Activated CD4-positive, alpha-beta memory T cell treated with anti-CD3 and anti-CD28 coated beads for 36 hours (primary cell): ENCODE data around the gene METTL5. TPM values are rescaled to one million over a fixed set of nuclear protein-coding genes. Genes with fewer than 3 reads are reported as not detected.
A peak's percentile ranks its signal among the peaks of the same experiment; 100 is the strongest.

Experiments
- CTCF ChIA-PET: fragments of 350-600 bp; sonication (Branson Sonifier 250); formaldehyde crosslinking; loops from one replicate; lab custom pipeline; 2021; ENCODE audit warnings: antibody characterized with exemption, inconsistent platforms; lab: Charles Lee
- POLR2A ChIA-PET: fragments of 350-600 bp; sonication (Branson Sonifier 250); formaldehyde crosslinking; loops from one replicate; lab custom pipeline; 2021; ENCODE audit warnings: antibody characterized with exemption; lab: Charles Lee
- DNase-seq: peaks from one replicate; pipeline ENCODE4 v3.0.0-alpha.2; 2020
- H3K27ac Mint-ChIP-seq: one replicate; pipeline ENCODE4 v1.8.0; 2021; ENCODE audit warnings: mixed read lengths
- H3K27me3 Mint-ChIP-seq: one replicate; pipeline ENCODE4 v1.8.0; 2021; ENCODE audit warnings: mixed read lengths
- H3K36me3 Mint-ChIP-seq: one replicate; pipeline ENCODE4 v1.8.0; 2021; ENCODE audit warnings: mixed read lengths
- H3K4me1 Mint-ChIP-seq: one replicate; pipeline ENCODE4 v1.8.0; 2021; ENCODE audit warnings: low read depth, mixed read lengths
- H3K4me3 Mint-ChIP-seq: one replicate; pipeline ENCODE4 v1.8.0; 2021; ENCODE audit warnings: mild to moderate bottlenecking, mixed read lengths
- H3K9me3 Mint-ChIP-seq: one replicate; pipeline ENCODE4 v1.8.0; 2021; ENCODE audit warnings: mixed read lengths
- intact Hi-C: fragments of 100-400 bp; cut with micrococcal nuclease; formaldehyde crosslinking; loops from one replicate; pipeline ENCODE4 v1.15.1; 2023
- total RNA-seq, 2 experiments: library from RNA; stranded (reverse); gene quantifications; one replicate each; pipeline ENCODE4 v1.2.3, GENCODE V29; 2021

The METTL5 gene
- total RNA-seq, 2 experiments from 2014 or later = 109 to 110 TPM

GRCh38 chr2:169806586-169806985 is 18.1 kb downstream of the METTL5 start:
- no peak overlapping the region for H3K4me3 Mint-ChIP-seq
- ChIA-PET CTCF (interaction anchor here (0.9 kb wide), 1 partner anchor 18 kb away, joined by 4 read pairs; the partner anchor contains the start of gene METTL5), POLR2A (no interaction called here)
- H3K36me3 Mint-ChIP-seq = peaks cover 49% of the 10 kb centered on the region
- no peak overlapping the region for H3K27ac Mint-ChIP-seq
- peaks cover 12% of the 10 kb centered on the region for H3K4me1 Mint-ChIP-seq
- H3K9me3 Mint-ChIP-seq = no peaks in the 10 kb centered on the region
- H3K27me3 Mint-ChIP-seq = no peaks in the 10 kb centered on the region
- no peak for DNase-seq
- intact Hi-C loops = no loop called here

GRCh38 chr2:169803480-169803879 is 21.2 kb downstream of the METTL5 start:
- intact Hi-C loops = no loop called here
- Mint-ChIP-seq H3K27ac (no peak overlapping the region), H3K9me3 (no peaks in the 10 kb centered on the region), H3K4me1 (peaks cover 21% of the 10 kb centered on the region), H3K36me3 (peaks cover 34% of the 10 kb centered on the region), H3K4me3 (no peak overlapping the region), H3K27me3 (no peaks in the 10 kb centered on the region)
- CTCF ChIA-PET = interaction anchor here (0.8 to 1.2 kb wide), 4 partner anchors 22 to 73 kb away, joined by 3 read pairs; no protein-coding TSS in a partner anchor
- POLR2A ChIA-PET = interaction anchor here (0.6 to 1.5 kb wide), 2 partner anchors 21 to 923 kb away, joined by 4 read pairs; partner anchors contain the start of gene METTL5
- DNase-seq = no peak

GRCh38 chr2:169798718-169799592 is 25.8 kb downstream of the METTL5 start, which contains the start of gene SSB:
SSB (plus strand) TSS chr2:169798871; CDS start chr2:169800961, 2,090 bp downstream.
- Mint-ChIP-seq H3K36me3 (peaks cover 12% of the 10 kb centered on the region), H3K4me1 (peaks cover 25% of the 10 kb centered on the region), H3K27me3 (peaks cover 2% of the 10 kb centered on the region), H3K27ac (peak within 1 kb of the TSS; percentile 90), H3K9me3 (no peaks in the 10 kb centered on the region), H3K4me3 (peak within 1 kb of the TSS; percentile 87)
- peak; percentile 98 for DNase-seq
- intact Hi-C loops = loop anchor here (1.0 to 2.0 kb wide), 7 partner anchors 28 to 320 kb away; partner anchors contain the start of genes BBS5, CFAP210, FASTKD1 and KLHL23
- POLR2A ChIA-PET = interaction anchor here (1.0 to 1.7 kb wide), 8 partner anchors 14 to 227 kb away, joined by 3 to 9 read pairs (median 3); partner anchors contain the start of genes CFAP210, METTL5, PHOSPHO2 and UBR3
- CTCF ChIA-PET = interaction anchor here (0.7 to 1.2 kb wide), 2 partner anchors 29 to 1564 kb away, joined by 3 to 5 read pairs; partner anchors contain the start of gene UBR3

GRCh38 chr2:169798397-169798717 is 26.3 kb downstream of the METTL5 start:
- ChIA-PET POLR2A (interaction anchor here (1.0 to 1.7 kb wide), 8 partner anchors 14 to 226 kb away, joined by 3 to 9 read pairs (median 3); partner anchors contain the start of genes CFAP210, METTL5, PHOSPHO2 and UBR3), CTCF (interaction anchor here (0.6 to 0.7 kb wide), 2 partner anchors 180 to 1563 kb away, joined by 3 read pairs; no protein-coding TSS in a partner anchor)
- Mint-ChIP-seq H3K27me3 (peaks cover 2% of the 10 kb centered on the region), H3K27ac (peak overlapping the region; percentile 90), H3K4me3 (peak overlapping the region; percentile 87), H3K4me1 (peaks cover 25% of the 10 kb centered on the region), H3K9me3 (no peaks in the 10 kb centered on the region), H3K36me3 (peaks cover 12% of the 10 kb centered on the region)
- intact Hi-C loops = loop anchor here (1.0 to 2.0 kb wide), 7 partner anchors 28 to 319 kb away; partner anchors contain the start of genes BBS5, CFAP210, FASTKD1 and KLHL23
- no peak for DNase-seq

GRCh38 chr2:169797601-169798000 is 27.1 kb downstream of the METTL5 start:
- ChIA-PET POLR2A (interaction anchor here (1.7 kb wide), 1 partner anchor 104 kb away, joined by 4 read pairs; the partner anchor contains the start of genes CFAP210 and PHOSPHO2), CTCF (interaction anchor here (0.6 kb wide), 1 partner anchor 180 kb away, joined by 3 read pairs; no protein-coding TSS in a partner anchor)
- Mint-ChIP-seq H3K4me1 (peaks cover 22% of the 10 kb centered on the region), H3K27ac (no peak overlapping the region), H3K9me3 (no peaks in the 10 kb centered on the region), H3K27me3 (peaks cover 2% of the 10 kb centered on the region), H3K4me3 (no peak overlapping the region), H3K36me3 (peaks cover 12% of the 10 kb centered on the region)
- intact Hi-C loops = no loop called here
- DNase-seq = no peak

GRCh38 chr2:169796441-169796840 is 28.3 kb downstream of the METTL5 start:
- Mint-ChIP-seq H3K9me3 (no peaks in the 10 kb centered on the region), H3K27ac (no peak overlapping the region), H3K36me3 (peaks cover 3% of the 10 kb centered on the region), H3K4me3 (no peak overlapping the region), H3K27me3 (peaks cover 4% of the 10 kb centered on the region), H3K4me1 (peaks cover 13% of the 10 kb centered on the region)
- ChIA-PET POLR2A (no interaction called here), CTCF (no interaction called here)
- no peak for DNase-seq
- intact Hi-C loops = no loop called here

- POLR2A ChIA-PET = interaction anchor here (0.6 to 1.1 kb wide), 2 partner anchors 33 to 58 kb away, joined by 3 to 4 read pairs; no protein-coding TSS in a partner anchor
- H3K27me3 Mint-ChIP-seq = peaks cover 4% of the 10 kb centered on the region
- no peaks in the 10 kb centered on the region for H3K9me3 Mint-ChIP-seq
- CTCF ChIA-PET = interaction anchor here (1.0 to 2.0 kb wide), 2 partner anchors 29 to 241 kb away, joined by 3 to 7 read pairs; partner anchors contain the start of gene METTL5
- DNase-seq = no peak
- H3K4me1 Mint-ChIP-seq = peaks cover 7% of the 10 kb centered on the region
- no peak overlapping the region for H3K4me3 Mint-ChIP-seq
- H3K36me3 Mint-ChIP-seq = no peaks in the 10 kb centered on the region
- intact Hi-C loops = no loop called here
- no peak overlapping the region for H3K27ac Mint-ChIP-seq
Measured at GRCh38 chr2:169795181-169795580, 29.5 kb downstream of the METTL5 start.

- Mint-ChIP-seq H3K4me3 (no peak overlapping the region), H3K4me1 (peaks cover 5% of the 10 kb centered on the region), H3K27me3 (peaks cover 23% of the 10 kb centered on the region), H3K9me3 (no peaks in the 10 kb centered on the region), H3K27ac (no peak overlapping the region), H3K36me3 (no peaks in the 10 kb centered on the region)
- POLR2A ChIA-PET = no interaction called here
- CTCF ChIA-PET = interaction anchor here (1.3 kb wide), 1 partner anchor 260 kb away, joined by 4 read pairs; no protein-coding TSS in a partner anchor
- intact Hi-C loops = no loop called here
- no peak for DNase-seq
Measured at GRCh38 chr2:169790581-169790980, 34.1 kb downstream of the METTL5 start.

- H3K4me3 Mint-ChIP-seq = no peak overlapping the region
- ChIA-PET POLR2A (no interaction called here), CTCF (interaction anchor here (0.7 to 1.2 kb wide), 4 partner anchors 9 to 146 kb away, joined by 3 to 5 read pairs (median 3); partner anchors contain the start of gene METTL5)
- no peaks in the 10 kb centered on the region for H3K9me3 Mint-ChIP-seq
- intact Hi-C loops = no loop called here
- no peak for DNase-seq
- H3K4me1 Mint-ChIP-seq = no peaks in the 10 kb centered on the region
- H3K27me3 Mint-ChIP-seq = peaks cover 8% of the 10 kb centered on the region
- no peak overlapping the region for H3K27ac Mint-ChIP-seq
- no peaks in the 10 kb centered on the region for H3K36me3 Mint-ChIP-seq
Measured at GRCh38 chr2:169782513-169782912, 42.2 kb downstream of the METTL5 start.

GRCh38 chr2:169781249-169782013 is 43.3 kb downstream of the METTL5 start:
- no peak for DNase-seq
- Mint-ChIP-seq H3K4me1 (no peaks in the 10 kb centered on the region), H3K36me3 (no peaks in the 10 kb centered on the region), H3K4me3 (no peak overlapping the region), H3K27me3 (peaks cover 8% of the 10 kb centered on the region), H3K9me3 (no peaks in the 10 kb centered on the region), H3K27ac (no peak overlapping the region)
- ChIA-PET CTCF (interaction anchor here (1.2 kb wide), 1 partner anchor 147 kb away, joined by 3 read pairs; no protein-coding TSS in a partner anchor), POLR2A (no interaction called here)
- intact Hi-C loops = no loop called here

- Mint-ChIP-seq H3K9me3 (no peaks in the 10 kb centered on the region), H3K27ac (no peak overlapping the region), H3K36me3 (no peaks in the 10 kb centered on the region), H3K4me1 (no peaks in the 10 kb centered on the region), H3K27me3 (peaks cover 6% of the 10 kb centered on the region), H3K4me3 (no peak overlapping the region)
- DNase-seq = no peak
- ChIA-PET CTCF (no interaction called here), POLR2A (no interaction called here)
- intact Hi-C loops = no loop called here
Measured at GRCh38 chr2:169778446-169778845, 46.3 kb downstream of the METTL5 start.
